ENCODE measurements around the gene TMEM242. TPM values are rescaled to one million over a fixed set of nuclear protein-coding genes. Genes with fewer than 3 reads are reported as not detected.

TMEM242 gene
- total RNA-seq, 4 donors from 2014 or later, result 2.7 to 8.0 (median 4.3) TPM

DNA sequence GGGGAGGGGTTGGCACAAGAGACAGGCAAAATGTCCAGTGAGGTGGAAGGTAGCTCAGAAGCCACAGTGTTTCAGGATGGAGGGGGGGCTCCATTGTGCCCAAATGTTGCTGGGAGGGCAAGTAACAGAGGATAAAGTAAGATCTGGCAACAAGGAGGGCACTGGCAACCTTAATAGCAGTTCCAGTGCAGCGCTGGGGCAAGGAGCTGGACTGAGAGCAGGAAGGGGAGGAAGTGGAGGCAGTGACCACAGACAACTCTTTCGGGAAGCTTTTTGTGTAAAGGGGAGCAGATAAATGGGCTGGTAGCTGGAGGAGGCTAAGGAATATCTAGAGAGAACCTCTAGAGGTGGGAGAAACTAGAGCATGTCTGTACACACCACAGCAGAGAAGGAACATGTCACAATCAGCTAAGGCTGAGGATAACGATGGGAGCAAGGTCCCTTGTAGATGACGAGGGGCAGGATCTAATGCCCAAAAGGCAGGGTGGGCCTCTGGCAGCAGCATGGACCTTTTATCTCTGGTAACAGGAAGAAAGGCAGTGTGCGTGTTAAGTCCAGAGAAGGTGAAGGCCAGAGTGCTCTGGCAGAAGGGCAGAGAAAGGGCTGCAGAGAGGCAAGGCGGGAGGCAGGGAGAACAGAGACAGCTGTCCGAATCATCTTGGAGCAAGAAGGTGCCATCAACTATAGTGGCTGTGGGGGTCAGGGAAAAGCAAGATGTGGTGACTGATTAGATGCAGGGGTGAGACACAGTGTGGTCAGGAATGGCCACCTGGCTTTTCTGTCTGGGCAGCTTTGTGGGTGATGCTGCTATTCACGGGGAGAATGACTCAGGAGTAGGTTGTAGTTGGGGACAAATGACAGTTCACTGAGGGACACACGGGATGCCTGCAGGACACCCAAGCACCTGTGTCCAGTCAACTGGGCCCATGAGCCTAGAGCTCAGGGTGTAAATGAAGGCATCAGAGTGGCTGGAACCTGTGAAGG is 17.4 kb downstream of the TMEM242 start:
- Histone ChIP-seq H3K4me3 (peak overlapping the region in 1 of 4 donors; percentile 36), H3K4me1 (peaks cover 0 to 19% (median 7%) of the 10 kb centered on the region in 3 donors), H3K27me3 (no peaks in the 10 kb centered on the region), H3K36me3 (peaks cover 0 to 8% (median 0%) of the 10 kb centered on the region in 3 donors), H3K27ac (peak overlapping the region in 3 of 4 donors; percentile 30 to 67 (median 63)), H3K9me3 (no peaks in the 10 kb centered on the region)
- intact Hi-C loops (cut with DNase I), result no loop called here
- WGBS, 2 donors, result 77 to 86% methylated on average over 9 of the region's 9 CpGs
- no peak for DNase-seq
- TF ChIP-seq, protein P1, sequence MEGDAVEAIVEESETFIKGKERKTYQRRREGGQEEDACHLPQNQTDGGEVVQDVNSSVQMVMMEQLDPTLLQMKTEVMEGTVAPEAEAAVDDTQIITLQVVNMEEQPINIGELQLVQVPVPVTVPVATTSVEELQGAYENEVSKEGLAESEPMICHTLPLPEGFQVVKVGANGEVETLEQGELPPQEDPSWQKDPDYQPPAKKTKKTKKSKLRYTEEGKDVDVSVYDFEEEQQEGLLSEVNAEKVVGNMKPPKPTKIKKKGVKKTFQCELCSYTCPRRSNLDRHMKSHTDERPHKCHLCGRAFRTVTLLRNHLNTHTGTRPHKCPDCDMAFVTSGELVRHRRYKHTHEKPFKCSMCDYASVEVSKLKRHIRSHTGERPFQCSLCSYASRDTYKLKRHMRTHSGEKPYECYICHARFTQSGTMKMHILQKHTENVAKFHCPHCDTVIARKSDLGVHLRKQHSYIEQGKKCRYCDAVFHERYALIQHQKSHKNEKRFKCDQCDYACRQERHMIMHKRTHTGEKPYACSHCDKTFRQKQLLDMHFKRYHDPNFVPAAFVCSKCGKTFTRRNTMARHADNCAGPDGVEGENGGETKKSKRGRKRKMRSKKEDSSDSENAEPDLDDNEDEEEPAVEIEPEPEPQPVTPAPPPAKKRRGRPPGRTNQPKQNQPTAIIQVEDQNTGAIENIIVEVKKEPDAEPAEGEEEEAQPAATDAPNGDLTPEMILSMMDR (IDR thresholded peaks at IDR 0.05), result no peak
- no peak for TF ChIP-seq POLR2A (IDR thresholded peaks at IDR 0.05)

DNA sequence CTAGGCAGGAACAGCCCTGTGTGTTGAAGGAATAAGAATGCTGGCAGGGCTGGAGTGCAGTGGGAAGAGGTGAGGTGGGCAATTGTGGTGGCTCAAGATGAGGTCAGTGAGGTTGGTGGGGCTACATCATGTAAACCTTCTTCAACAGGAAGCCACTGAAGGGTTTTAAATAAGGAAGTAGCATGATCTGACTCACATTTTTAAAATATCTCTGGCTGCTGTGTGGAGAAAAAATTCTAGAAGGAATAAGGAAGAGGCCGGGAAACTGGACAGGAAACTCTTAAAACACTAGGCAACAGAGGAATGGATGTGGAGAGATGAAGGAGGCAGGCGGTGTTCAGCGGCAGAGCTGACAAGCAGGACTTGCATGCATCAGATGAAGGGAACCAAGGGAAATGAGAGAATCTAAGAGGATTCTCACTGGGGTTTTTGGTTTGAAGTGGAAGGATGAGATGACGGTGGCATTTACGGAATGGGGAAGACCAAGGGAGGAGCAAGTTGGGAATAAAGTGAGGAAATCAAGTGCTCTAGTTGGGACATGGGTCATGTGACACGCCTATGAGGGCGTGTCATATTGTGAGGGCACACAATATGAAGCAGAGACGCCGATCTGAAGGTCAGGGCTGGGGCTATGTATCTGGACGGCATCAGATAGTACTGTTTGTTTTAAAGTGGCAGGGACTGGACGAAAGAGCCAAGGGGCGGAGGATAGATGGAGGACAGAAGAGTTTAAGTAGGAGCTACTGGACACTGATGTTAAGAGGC is 18.2 kb downstream of the TMEM242 start:
- H3K27ac ChIP-seq, result peak overlapping the region in 3 of 4 donors; percentile 30 to 67 (median 63)
- no peak for DNase-seq
- H3K4me3 ChIP-seq, result peak overlapping the region in 1 of 4 donors; percentile 36
- TF ChIP-seq POLR2A (IDR thresholded peaks at IDR 0.05), result no peak
- TF ChIP-seq, protein P1 (IDR thresholded peaks at IDR 0.05), result no peak
- intact Hi-C loops (cut with DNase I), result no loop called here
- H3K4me1 ChIP-seq, result peaks cover 0 to 19% (median 7%) of the 10 kb centered on the region in 3 donors
- H3K36me3 ChIP-seq, result peaks cover 0 to 13% (median 0%) of the 10 kb centered on the region in 3 donors
- no peaks in the 10 kb centered on the region for H3K27me3 ChIP-seq
- WGBS, 2 donors, result 74 to 75% methylated on average over 12 of the region's 12 CpGs
- no peaks in the 10 kb centered on the region for H3K9me3 ChIP-seq

DNA sequence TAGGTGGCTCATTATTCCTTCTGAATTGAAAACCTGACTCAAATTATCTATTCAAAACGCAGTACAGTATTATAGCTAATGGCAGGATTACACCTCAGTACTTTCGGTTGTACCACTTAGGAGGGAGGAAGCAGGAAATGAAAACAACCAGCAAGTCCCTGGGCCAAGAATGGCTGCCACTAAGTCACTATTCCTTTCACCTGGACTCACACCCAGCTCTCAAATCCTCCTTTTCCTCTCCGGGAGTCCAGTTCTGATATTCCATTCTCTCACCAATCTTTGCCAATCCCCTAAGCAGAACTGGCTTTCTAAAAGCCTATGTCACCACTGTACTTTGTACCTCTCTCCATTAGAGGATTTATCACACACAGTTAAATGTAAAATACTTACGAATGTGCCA is 20.6 kb downstream of the TMEM242 start:
- H3K9me3 ChIP-seq, result no peaks in the 10 kb centered on the region
- no peak for DNase-seq
- peaks cover 0 to 19% (median 0%) of the 10 kb centered on the region in 3 donors for H3K36me3 ChIP-seq
- no peaks in the 10 kb centered on the region for H3K27me3 ChIP-seq
- intact Hi-C loops (cut with DNase I), result no loop called here
- 54 to 59% methylated on average over 4 of the region's 4 CpGs for WGBS, 2 donors
- peaks cover 0 to 29% (median 15%) of the 10 kb centered on the region in 3 donors for H3K4me1 ChIP-seq
- no peak for TF ChIP-seq POLR2A (IDR thresholded peaks at IDR 0.05)
- TF ChIP-seq, protein P1 (IDR thresholded peaks at IDR 0.05), result no peak
- no peak overlapping the region for H3K27ac ChIP-seq
- no peak overlapping the region for H3K4me3 ChIP-seq

DNA sequence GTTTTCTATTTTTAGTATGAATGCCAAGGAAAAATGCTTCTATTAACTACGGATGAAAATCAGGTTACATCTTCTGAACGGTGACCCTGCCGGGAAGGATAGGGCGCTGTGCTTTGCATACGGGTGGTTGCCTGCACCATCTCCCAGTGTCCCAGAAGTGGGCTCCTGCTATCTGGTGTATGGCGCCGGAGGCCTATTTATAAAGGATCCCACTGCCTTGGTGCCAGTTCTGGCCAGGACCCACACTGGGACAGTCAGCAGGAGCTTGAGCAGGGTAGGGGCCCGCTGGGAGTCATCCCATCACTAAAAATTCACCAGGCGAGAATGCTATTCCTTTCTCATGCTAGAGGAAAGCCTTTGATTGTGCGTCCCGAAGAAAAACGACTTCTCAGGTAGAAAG is 22.9 kb downstream of the TMEM242 start:
- H3K9me3 ChIP-seq, result no peaks in the 10 kb centered on the region
- peaks cover 0 to 28% (median 17%) of the 10 kb centered on the region in 3 donors for H3K4me1 ChIP-seq
- no peak for DNase-seq
- TF ChIP-seq, protein P1 (IDR thresholded peaks at IDR 0.05), result no peak
- no peak for TF ChIP-seq POLR2A (IDR thresholded peaks at IDR 0.05)
- 94% methylated on average over 10 of the region's 12 CpGs for WGBS, 2 donors
- H3K27me3 ChIP-seq, result no peaks in the 10 kb centered on the region
- H3K27ac ChIP-seq, result no peak overlapping the region
- peaks cover 0 to 11% (median 0%) of the 10 kb centered on the region in 3 donors for H3K36me3 ChIP-seq
- H3K4me3 ChIP-seq, result no peak overlapping the region
- intact Hi-C loops (cut with DNase I), result no loop called here

Measured in esophagus squamous epithelium (tissue), 5 donors.